ENCODE results near the gene HNF1B. TPM values are rescaled to one million over a fixed set of nuclear protein-coding genes. Genes with fewer than 3 reads are reported as not detected.

HNF1B gene
- total RNA-seq, 2 experiments from 2014 or later = not detected

GRCh38 chr17:37737081-37737480 is 7.8 kb downstream of the HNF1B start:
- H3K36me3 ChIP-seq (ENCODE audit: insufficient read depth, low read length) = no peaks in the 10 kb centered on the region
- Mint-ChIP-seq H3K9me3 (no peaks in the 10 kb centered on the region), H3K27ac (no peak overlapping the region), H3K4me1 (ENCODE audit: low read depth) (peaks cover 7% of the 10 kb centered on the region), H3K27me3 (peaks cover 60% of the 10 kb centered on the region), H3K36me3 (ENCODE audit: low read depth) (no peaks in the 10 kb centered on the region), H3K4me3 (no peak overlapping the region)
- intact Hi-C loops (cut with DNase I, micrococcal nuclease) = loop anchor here in 1 of 2 experiments (10.0 kb wide), 1 partner anchor 62 kb away; no protein-coding TSS in a partner anchor
- no peak overlapping the region for H3K27ac ChIP-seq (ENCODE audit: low read depth in 1 of 2, low read length in 2 of 2)
- no peak for ATAC-seq (ENCODE audit: poor library complexity)
- peaks cover 0 to 3% of the 10 kb centered on the region in 2 experiments for H3K9me3 ChIP-seq (ENCODE audit: control insufficient read depth in 1 of 2, insufficient read depth in 1 of 2, low read length in 2 of 2)
- no peak for DNase-seq
- H3K4me3 ChIP-seq (ENCODE audit: low read length) = no peak overlapping the region
- no peak for TF ChIP-seq CTCF (IDR thresholded peaks at IDR 0.05)
- CTCF ChIA-PET = no interaction called here
- peaks cover 39 to 53% of the 10 kb centered on the region in 2 experiments for H3K27me3 ChIP-seq (ENCODE audit: control insufficient read depth in 1 of 2, insufficient read depth in 2 of 2, low read length in 2 of 2)
- POLR2A ChIA-PET = no interaction called here
- H3K4me1 ChIP-seq (ENCODE audit: insufficient read depth, low read length) = peaks cover 4% of the 10 kb centered on the region

GRCh38 chr17:37736428-37736827 is 8.4 kb downstream of the HNF1B start:
- DNase-seq (no peak), ATAC-seq (ENCODE audit: poor library complexity) (no peak)
- Mint-ChIP-seq H3K27me3 (peaks cover 53% of the 10 kb centered on the region), H3K4me1 (ENCODE audit: low read depth) (peaks cover 4% of the 10 kb centered on the region), H3K27ac (no peak overlapping the region), H3K4me3 (no peak overlapping the region), H3K9me3 (no peaks in the 10 kb centered on the region), H3K36me3 (ENCODE audit: low read depth) (no peaks in the 10 kb centered on the region)
- POLR2A ChIA-PET = no interaction called here
- H3K27ac ChIP-seq (ENCODE audit: low read depth in 1 of 2, low read length in 2 of 2) = no peak overlapping the region
- no peak for TF ChIP-seq CTCF (IDR thresholded peaks at IDR 0.05)
- H3K36me3 ChIP-seq (ENCODE audit: insufficient read depth, low read length) = no peaks in the 10 kb centered on the region
- peaks cover 33 to 46% of the 10 kb centered on the region in 2 experiments for H3K27me3 ChIP-seq (ENCODE audit: control insufficient read depth in 1 of 2, insufficient read depth in 2 of 2, low read length in 2 of 2)
- H3K4me3 ChIP-seq (ENCODE audit: low read length) = no peak overlapping the region
- H3K9me3 ChIP-seq (ENCODE audit: control insufficient read depth in 1 of 2, insufficient read depth in 1 of 2, low read length in 2 of 2) = no peaks in the 10 kb centered on the region
- H3K4me1 ChIP-seq (ENCODE audit: insufficient read depth, low read length) = no peaks in the 10 kb centered on the region
- CTCF ChIA-PET = no interaction called here
- intact Hi-C loops (cut with DNase I, micrococcal nuclease) = loop anchor here in 1 of 2 experiments (10.0 kb wide), 1 partner anchor 62 kb away; no protein-coding TSS in a partner anchor

DNA sequence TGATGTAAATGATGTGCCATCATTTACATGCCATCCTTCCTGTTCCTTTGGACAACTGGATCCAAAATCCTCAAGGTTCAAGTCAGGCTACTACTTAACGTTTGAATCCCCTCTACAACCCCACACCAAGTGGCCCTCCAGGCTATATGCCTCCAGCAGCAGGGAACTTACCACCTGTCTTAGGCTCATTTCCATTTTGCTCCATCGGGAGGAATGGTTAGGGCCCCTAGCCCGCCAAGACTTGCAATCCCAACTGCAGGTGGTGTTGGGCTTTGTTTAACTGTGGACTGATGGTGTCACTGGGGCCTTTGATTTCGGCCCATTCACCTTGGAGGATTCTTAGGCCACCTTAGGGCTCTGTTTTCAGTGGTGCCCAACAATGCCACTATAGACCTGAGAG is 9.7 kb downstream of the HNF1B start:
- no peaks in the 10 kb centered on the region for H3K9me3 ChIP-seq (ENCODE audit: control insufficient read depth in 1 of 2, insufficient read depth in 1 of 2, low read length in 2 of 2)
- no peak for ATAC-seq (ENCODE audit: poor library complexity)
- Mint-ChIP-seq H3K9me3 (no peaks in the 10 kb centered on the region), H3K4me1 (ENCODE audit: low read depth) (no peaks in the 10 kb centered on the region), H3K27ac (no peak overlapping the region), H3K4me3 (no peak overlapping the region), H3K36me3 (ENCODE audit: low read depth) (no peaks in the 10 kb centered on the region), H3K27me3 (peaks cover 41% of the 10 kb centered on the region)
- H3K4me1 ChIP-seq (ENCODE audit: insufficient read depth, low read length) = no peaks in the 10 kb centered on the region
- no peaks in the 10 kb centered on the region for H3K36me3 ChIP-seq (ENCODE audit: insufficient read depth, low read length)
- DNase-seq = no peak
- H3K27ac ChIP-seq (ENCODE audit: low read depth in 1 of 2, low read length in 2 of 2) = no peak overlapping the region
- ChIA-PET CTCF (no interaction called here), POLR2A (no interaction called here)
- no peak overlapping the region for H3K4me3 ChIP-seq (ENCODE audit: low read length)
- intact Hi-C loops (cut with DNase I, micrococcal nuclease) = loop anchor here in 1 of 2 experiments (10.0 kb wide), 1 partner anchor 60 kb away; no protein-coding TSS in a partner anchor
- TF ChIP-seq CTCF (IDR thresholded peaks at IDR 0.05) = no peak
- peaks cover 29 to 34% of the 10 kb centered on the region in 2 experiments for H3K27me3 ChIP-seq (ENCODE audit: control insufficient read depth in 1 of 2, insufficient read depth in 2 of 2, low read length in 2 of 2)
